Sciatic nerve (tissue), 2 donors: ENCODE measurements around the gene NUDT21. TPM values are rescaled to one million over a fixed set of nuclear protein-coding genes. Genes with fewer than 3 reads are reported as not detected.
"Not testable (repeated sequence)": the region's sequence is repeated elsewhere in the genome, so short reads cannot be mapped to it uniquely, and the experiment has no call there.

Experiments
- ATAC-seq: fragments of 200-7000 bp; cut with Tn5 transposase; one replicate; pipeline ENCODE4 v1.9.1; 2020; ENCODE audit warnings: mild to moderate bottlenecking, moderate library complexity
- DNase-seq: peaks from one replicate; pipeline ENCODE4 v3.0.0-alpha.2; 2020; ENCODE audit warnings: low spot score
- intact Hi-C: fragments of 100-400 bp; cut with DNase I; formaldehyde crosslinking; loops from one replicate; pipeline ENCODE4 v1.14.2; 2022
- total RNA-seq: library from RNA; stranded (reverse); fragmentation: NEBNext Ultra II Directional; extraction: Animal tissue kit (Norgen Biotek cat#: 25700); gene quantifications from one replicate; pipeline ENCODE4 v1.2.1, GENCODE V29; 2021
- donor health status: DM: no; HTN: no; CAD: no.
- donor health status: DM: no; HTN: no; CAD: no.

NUDT21 gene
- total RNA-seq, 1 donor from 2014 or later = 91.3 TPM

DNA sequence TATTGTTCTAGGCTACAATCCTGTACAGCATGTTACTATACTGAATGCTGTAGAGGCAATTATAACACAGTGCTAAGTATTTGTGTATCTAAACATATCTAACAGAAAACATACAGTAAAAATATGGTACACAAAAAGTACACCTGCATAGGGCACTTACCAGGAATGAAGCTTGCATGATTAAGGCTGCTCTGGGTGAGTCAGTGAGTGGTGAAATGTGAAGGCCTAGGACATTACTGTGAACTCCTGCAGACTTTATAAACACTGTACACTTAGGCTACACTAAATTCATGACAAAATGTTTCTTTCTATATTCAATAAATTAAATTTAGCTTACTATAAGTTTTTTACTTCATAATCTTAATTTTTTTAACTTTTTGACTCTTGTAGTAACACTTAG, 62.9 kb downstream of the NUDT21 start:
- intact Hi-C loops = no loop called here
- ATAC-seq = no peak
- no peak for DNase-seq

DNA sequence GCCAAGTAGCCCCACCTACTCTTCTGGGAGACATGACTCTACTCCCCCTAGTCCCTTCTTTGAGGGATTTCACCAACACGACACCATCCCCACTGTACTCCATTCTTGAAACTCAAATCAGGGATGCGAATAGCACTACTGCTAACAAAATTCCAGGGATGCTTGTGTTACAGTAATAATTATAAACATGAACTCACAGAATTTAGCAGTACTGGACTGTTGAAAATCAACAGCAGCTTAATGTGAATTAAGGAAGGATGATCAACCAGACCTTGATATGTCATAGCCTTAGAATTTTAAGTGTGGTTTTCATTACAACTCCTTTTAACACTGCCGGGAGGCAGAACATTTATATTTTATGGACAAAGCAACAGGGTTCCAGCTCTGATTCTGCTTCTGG, 63.7 kb downstream of the NUDT21 start:
- ATAC-seq = no peak

DNA sequence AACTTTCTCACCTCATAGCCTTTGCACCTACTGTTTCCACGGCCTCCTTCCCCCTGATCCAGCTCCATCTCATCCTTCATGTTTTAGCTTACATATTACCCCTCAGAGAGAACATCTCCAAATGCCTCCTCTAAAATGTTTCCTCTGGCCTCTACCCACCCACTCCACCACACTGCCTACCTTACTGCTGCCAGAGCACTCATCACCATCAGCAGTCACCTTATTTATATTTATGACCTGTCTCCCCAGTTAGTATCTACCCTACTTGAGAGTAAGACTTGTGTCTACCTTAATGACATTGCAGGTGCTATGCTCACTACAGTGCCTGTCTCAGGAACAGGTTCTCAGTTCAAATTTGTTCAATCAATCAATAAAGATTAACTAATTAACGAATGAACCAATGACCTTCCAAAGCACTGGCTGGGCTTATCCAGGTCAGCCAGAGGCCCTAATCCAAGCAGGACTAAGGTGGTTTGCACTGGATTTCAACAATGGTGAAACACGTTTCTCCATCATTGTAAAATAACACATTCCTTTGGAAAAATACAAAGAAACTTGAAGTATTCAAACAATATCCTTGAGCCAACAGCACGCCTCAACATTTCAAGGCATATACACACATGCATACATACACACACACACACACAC, 66.9 kb downstream of the NUDT21 start:
- ATAC-seq = no peak
- intact Hi-C loops = no loop called here

More for the DNA sequence above, 63.7 kb downstream of the NUDT21 start:
- intact Hi-C loops = no loop called here
- DNase-seq = no peak

DNA sequence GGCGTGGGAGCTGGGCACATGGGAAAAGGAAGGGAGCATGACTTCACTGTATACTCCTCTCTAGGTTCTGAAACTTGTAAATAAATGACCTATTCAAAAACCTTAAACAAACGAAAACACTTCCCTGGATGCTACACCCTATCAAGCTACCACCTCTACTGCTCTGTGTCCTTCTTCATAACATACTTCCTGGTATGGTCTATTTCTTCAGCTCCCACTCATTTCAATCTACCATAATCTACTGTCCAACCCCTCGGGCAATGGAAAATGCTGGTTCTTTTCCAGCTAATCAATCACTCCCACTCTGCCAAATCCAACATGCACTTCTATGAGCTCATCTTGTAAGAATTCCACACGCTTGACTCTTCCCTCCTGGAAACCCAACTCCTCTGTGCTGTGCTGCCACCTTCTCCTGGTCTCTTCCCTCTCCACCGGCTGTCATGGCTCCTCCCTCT, 68.2 kb downstream of the NUDT21 start:
- DNase-seq (no peak), ATAC-seq (no peak)
- intact Hi-C loops = no loop called here

More for the DNA sequence above, 66.9 kb downstream of the NUDT21 start:
- no peak for DNase-seq

DNA sequence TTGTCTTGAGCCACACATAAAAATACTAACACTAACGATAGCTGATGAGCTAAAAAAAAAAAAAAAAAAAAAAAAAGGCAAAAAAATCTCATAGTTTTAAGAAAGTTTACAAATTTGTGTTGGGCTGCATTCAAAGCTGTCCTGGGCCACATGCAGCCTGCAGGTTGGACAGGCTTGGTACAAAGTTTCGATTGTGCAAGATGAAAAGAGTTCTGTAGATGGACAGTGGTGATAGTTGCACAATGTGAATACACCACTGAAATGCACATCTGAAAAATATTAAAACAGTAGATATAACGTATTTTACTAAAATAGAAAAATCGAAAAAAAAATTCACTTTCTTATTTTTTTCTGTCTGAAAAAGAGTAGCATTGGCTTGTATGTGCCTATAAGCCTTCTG, 68.7 kb downstream of the NUDT21 start:
- DNase-seq (no peak), ATAC-seq (no peak)
- intact Hi-C loops = no loop called here

DNA sequence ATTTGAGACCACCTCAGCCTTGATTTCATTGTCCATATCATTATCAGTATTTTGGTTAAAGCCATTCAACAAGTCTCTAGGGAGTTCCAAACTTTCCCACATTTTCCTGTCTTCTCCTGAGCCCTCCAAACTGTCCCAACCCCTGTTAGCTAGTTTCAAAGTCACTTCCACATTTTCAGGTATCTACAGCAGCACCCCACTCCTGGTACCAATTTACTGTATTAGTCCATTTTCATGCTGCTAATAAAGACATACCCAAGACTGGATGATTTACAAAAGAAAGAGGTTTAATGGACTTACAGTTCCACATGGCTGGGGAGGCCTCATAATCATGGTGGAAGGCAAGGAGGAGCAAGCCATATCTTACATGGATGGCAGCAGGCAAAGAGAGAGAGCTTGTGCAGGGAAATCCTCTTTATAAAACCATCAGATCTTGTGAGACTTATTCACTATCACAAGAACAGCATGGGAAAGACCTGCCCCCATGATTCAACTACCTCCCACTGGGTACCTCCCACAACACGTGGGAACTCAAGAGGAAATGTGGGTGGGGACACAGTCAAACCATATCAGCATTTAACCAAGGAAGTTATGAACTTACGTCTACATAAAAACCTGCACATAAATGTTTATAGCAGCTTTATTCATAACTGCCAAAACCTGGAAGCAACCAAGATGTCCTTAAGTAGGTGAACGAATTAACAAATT, 70.2 kb downstream of the NUDT21 start:
- intact Hi-C loops, ATAC-seq: not testable (repeated sequence)

More for the DNA sequence above, 70.2 kb downstream of the NUDT21 start:
- not testable (repeated sequence) for DNase-seq

Other genes with a start within 250 kb of the NUDT21 start
- 152 TPM for gene AMFR, start 25.8 kb downstream of the NUDT21 start, total RNA-seq
- gene OGFOD1, start 222 bp upstream of the NUDT21 start, total RNA-seq = 35.9 TPM
- 110 TPM for gene BBS2, start 68.7 kb upstream of the NUDT21 start, total RNA-seq
- not detected for gene MT4, start 113.7 kb upstream of the NUDT21 start, total RNA-seq
- 94.5 TPM for gene MT3, start 138.2 kb upstream of the NUDT21 start, total RNA-seq
- 163 TPM for gene MT2A, start 157.3 kb upstream of the NUDT21 start, total RNA-seq
- gene MT1E, start 174.4 kb upstream of the NUDT21 start, total RNA-seq = 44.7 TPM
- 6.7 TPM for gene MT1M, start 181.3 kb upstream of the NUDT21 start, total RNA-seq
- 1.8 TPM for gene MT1A, start 187.3 kb upstream of the NUDT21 start, total RNA-seq
- not detected for gene MT1B, start 200.6 kb upstream of the NUDT21 start, total RNA-seq
- gene MT1F, start 206.6 kb upstream of the NUDT21 start, total RNA-seq = 6.2 TPM
- gene MT1G, start 216.7 kb upstream of the NUDT21 start, total RNA-seq = 2.5 TPM
- gene MT1H, start 218.5 kb upstream of the NUDT21 start, total RNA-seq = not detected
- gene MT1X, start 231.1 kb upstream of the NUDT21 start, total RNA-seq = 21.9 TPM